Midbrain (tissue), 1 donor: Measurements from ENCODE around the gene TMEM225B.
"Not testable (repeated sequence)": the region's sequence is repeated elsewhere in the genome, so short reads cannot be mapped to it uniquely, and the experiment has no call there.

Source experiments
- DNase-seq: peaks from one replicate; lab custom pipeline; 2025; lab: John Stamatoyannopoulos, UW

Gene TMEM225B

GRCh38 chr7:99579281-99579955 is 18.6 kb upstream of the TMEM225B start:
- no peak for DNase-seq

DNA sequence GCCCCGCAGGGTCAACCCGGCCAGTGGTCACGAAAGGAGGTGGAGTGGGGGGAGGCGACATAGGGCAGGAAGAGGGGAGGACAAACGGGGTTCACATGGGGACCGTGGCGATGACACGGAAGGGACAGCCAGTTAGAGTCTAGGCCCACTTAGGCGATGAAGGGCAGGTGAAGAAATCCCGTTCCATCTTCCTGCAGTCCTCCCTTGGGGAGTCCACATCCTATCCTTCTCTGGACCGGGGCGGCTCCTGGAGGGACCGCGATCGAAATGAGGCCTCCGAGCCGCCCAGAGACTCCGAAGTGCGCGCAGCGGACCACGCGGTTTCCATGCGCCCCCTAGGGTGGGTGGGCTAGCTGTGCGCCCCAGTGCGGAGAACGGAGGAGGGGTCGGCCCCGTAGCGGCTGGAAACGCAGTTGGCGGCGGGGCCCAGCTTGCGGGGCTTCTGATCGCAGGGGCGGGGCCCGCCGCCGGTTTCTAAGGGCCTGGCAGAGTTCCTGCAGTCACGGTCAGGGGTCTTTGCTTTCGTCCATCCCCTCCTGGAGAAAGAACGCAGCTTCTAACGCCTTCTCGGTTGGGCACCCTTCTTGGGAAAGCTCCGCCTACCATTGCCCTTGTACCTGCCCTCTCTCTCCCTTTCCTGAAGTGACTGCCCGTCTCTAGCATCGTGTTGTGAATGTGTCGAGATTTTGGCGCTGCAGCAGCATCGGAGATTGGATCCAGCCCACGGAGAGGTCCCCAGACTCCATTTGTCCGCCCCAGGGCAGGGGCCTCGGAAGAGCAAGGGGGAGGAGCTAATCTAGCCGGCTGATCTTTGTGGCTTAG is 17.9 kb upstream of the TMEM225B start:
- DNase-seq, result peak; percentile 27

- DNase-seq, result not testable (repeated sequence)
These were observed 17.2 kb upstream of the TMEM225B start for GRCh38 chr7:99580778-99581332.

DNA sequence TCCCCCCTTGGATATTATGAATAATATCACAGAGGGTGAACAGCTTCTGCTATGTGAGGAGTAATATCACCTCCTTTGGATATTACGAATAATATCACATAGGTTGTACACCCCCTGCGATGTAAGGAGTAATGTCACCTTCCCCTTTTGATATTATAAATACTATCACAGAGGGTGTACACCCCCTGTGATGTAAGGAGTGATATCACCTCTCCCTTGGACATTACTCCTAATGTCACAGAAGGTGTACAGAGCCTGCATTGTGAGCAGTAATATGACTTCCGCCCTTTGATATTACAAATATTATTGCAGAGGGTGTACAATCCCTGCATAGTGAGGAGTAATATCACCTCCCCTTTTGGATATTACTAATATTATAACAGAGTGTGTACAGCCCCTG is 9.2 kb upstream of the TMEM225B start:
- DNase-seq, result no peak

- DNase-seq, result no peak
These were observed 2.9 kb upstream of the TMEM225B start for GRCh38 chr7:99594948-99595745.

DNA sequence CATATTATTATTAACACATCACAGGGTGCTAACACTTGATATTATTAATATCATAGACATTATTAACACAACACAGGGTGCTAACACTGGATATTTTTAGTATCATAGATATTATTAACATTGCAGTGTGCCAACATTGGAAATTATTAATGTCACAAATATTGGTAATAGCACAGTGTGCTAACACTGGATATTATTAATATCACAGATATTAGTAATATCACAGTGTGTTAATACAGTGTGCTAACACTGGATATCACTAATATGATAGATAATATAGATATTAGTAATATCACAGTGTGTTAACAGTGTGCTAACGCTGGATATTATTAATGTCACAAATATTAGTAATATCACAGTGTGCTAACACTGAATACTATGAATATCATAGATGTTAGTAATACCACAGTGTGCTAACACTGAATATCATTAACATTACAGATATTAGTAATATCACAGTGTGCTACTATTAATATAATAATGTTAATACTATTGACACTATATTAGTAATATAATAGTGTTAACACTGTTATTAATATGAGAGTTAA is 1.6 kb upstream of the TMEM225B start:
- no peak for DNase-seq

DNA sequence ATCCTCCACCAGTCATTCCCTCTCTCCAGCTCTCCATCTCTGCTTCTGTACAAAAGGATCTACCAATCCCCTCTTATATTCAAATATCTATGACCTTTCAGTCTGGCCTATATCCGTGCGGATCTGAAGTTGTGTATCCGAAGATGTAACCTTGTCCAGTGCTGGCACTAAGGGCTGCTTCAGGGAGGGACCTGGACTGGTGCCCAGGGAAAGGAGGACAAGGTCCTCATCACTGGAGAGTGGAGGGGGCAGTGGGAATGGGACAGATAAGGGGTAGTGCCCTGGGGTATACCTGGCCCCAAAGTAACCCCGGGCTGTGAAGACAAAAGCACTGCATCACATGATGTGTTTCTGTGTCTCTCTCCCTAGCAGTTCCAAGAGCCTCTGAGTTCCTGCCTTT is 1.8 kb downstream of the TMEM225B start:
- no peak for DNase-seq

DNA sequence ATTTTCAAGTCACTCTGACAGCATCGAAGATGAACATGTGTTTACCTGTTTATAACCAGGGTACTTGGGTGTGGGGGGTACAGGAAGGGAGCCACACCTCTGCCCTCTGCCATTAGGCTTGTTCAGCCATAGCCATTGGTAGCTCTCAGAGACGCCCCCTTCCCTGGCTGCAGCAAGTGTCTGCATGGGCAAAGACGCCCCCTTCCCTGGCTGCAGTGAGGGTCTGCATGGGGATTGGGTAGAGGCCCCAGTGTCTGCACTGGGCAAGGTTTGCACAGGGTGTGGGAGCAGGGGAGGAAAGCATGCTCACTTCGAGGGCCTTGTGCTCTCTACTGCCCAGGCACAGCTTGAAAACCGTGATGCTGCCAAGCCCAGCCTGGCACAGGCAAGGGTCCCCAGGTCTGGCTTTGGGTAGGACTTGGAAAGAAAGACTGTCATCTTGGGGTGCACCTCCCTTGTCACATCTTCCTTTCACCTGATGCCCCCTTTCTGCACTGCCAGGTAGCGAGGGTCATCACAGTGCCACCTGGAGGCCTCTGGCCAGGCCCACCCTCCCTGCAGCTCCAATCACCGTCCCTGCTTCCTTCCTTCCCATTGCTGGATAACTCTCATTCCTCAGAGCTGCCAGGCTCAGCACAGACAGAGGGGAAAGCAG is 3.7 kb downstream of the TMEM225B start:
- DNase-seq, result no peak

- no peak for DNase-seq
These were observed 7.5 kb downstream of the TMEM225B start for GRCh38 chr7:99605527-99605926.

- no peak for DNase-seq
These were observed 8.5 kb downstream of the TMEM225B start for GRCh38 chr7:99606531-99606930.

- DNase-seq, result no peak
These were observed 9.5 kb downstream of the TMEM225B start for GRCh38 chr7:99607548-99607947.

DNA sequence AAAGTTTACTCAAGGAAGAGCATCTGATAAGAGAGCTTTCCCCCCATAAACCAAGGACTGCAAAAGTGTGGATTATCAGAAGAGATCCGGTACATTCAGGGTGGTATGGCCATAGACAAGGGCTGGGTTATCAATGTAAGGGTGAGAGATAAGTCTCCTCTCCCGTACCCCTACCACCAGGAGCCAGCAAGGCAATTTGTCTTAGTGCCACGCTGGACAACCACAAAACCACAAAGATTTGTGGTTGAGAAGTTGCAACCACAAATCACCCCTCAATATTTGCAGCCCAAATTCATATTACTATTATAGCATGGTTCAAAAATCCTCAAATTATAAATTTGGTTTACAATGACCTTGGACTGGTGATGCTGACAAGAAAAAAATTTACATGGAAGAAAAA is 16.4 kb downstream of the TMEM225B start:
- no peak for DNase-seq

- DNase-seq, result no peak
These were observed 17.9 kb downstream of the TMEM225B start for GRCh38 chr7:99615989-99616358.

DNA sequence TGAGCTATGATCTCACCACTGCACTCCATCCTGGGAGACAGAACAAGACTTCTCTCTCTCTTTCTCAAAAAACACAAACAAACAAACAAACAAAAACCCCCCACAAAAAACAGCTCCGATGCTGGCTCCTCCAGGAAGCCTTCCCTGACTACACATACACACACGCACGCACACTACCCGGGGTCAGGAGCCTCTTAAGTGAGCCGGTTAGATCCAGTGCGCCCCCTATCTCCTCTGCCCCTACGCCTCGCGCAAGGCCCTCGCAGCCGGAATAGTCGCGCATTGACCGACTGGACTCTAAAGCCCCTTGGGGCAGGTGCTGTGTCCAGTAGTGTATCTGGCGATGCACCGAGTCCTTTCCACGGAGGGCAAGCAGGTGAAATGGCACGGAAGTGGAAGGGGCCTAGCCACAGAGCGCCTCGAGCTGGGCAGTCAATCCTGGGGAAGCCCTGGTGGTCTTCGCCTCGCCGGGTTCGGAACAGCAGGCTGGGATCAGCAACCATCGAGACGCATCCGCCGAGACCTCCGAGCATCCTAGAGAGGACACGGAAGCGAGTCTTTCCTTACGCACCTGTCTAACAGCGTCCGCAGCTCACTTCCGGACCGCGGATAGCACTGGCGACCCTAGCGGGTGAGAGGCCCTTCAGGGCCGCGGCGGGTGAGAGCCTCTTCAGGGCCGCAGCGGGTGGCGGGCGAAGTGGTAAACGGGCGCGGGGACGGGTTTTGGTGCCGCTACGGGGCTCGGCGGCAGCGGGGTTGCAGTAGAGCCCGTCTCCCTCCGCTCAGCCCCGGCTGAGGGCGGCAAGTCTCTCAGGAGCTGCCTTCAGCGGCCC is 18.5 kb downstream of the TMEM225B start, which contains the start of gene ZSCAN25:
Gene ZSCAN25, plus strand, starts transcription at position 588 of the 833 bp plus-strand sequence. CDS start 2,661 bp downstream, outside the sequence.
- DNase-seq, result peak; percentile 89

DNA sequence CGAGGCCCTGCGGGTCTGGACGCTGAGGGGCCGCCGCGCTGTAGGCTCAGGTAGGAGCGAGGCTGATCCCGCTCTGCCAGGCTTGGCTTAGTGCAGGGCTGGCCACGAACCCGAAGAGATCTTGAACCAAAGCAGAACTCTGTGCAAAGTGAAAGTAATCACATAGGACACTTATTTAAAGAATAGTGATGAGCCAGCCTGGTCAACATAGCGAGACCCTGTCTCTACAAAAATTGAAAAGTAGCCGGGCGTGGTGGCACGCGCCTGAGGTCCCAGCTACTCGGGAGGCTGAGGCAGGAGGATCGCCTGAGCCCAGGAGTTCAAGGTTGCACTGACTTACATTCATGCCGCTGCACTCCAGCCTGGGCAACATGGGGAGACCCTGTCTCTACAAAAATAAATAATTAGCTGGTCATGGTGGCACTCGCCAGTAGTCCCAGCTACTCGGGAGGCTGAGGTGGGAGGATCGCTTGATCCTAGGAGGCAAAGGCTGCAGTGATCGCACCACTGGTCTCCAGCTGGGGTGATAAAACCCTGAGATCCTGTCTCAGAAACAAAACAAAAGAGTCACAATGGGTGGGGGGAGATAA is 19.2 kb downstream of the TMEM225B start:
- no peak for DNase-seq

DNA sequence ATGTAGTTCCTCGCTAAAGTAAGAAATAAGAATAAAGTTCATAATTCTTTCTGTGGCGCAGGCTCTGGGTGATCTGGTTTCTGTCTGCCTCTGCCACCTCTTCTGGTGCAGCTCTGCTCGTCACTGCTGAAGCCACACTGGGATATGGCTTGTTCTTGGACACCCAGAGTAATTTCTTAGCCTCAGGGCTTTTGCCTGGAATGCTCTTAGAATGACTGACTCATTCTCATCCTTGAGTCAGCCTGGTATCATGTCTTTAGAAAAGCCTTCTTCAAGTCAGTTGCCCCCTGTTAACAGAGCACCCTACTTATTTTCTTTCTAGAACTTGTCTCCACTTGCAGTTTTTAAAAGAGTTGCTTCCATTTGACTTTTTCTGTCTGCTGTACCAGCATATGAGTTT is 20.7 kb downstream of the TMEM225B start:
- DNase-seq, result no peak

GRCh38 chr7:99619571-99620130 is 21.6 kb downstream of the TMEM225B start:
- DNase-seq, result no peak

DNA sequence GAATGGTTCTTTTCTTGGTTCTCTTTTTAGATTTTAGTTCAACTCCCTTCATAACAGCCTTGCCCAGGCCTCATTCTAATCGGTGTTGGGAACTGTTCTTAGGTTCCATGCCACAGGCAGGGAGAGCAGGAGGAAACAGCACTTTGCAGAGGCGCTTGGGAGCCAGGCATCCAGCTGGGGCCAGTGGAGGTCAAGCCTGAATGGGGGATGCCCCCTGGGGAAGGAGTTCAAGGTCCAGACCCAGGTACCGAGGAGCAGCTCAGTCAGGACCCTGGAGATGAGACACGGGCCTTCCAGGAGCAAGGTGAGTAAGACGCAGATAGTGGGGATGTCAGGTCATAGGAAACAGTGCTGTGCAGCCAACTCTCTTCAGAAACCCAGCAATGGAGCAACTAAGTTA is 23.2 kb downstream of the TMEM225B start:
- DNase-seq, result no peak

DNA sequence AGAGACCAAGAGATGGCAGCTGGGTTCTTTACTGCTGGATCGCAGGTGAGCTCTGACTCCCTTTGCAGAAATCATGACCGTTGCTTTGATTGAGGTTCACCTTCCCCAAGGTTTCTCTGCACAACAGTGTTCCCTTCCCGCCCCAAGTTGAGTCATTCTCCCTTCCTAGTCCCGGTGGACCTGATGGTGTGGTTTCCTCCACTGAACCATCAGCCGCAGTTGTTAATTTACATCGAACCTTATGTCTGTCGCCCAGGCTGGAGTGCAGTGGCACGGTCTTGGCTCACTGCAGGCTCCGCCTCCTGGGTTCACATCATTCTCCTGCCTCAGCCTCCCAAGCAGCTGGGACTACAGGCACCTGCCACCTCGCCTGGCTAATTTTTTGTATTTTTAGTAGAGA is 24.5 kb downstream of the TMEM225B start:
- no peak for DNase-seq
